ENCODE data around the gene ZNF619.

Gene ZNF619

GRCh38 chr3:40534283-40534682, 57.4 kb downstream of the ZNF619 start:
- no peak for DNase-seq (ENCODE audit: low spot score)

Data from CD4-positive, alpha-beta T cell treated with Interleukin-2 at 100 ng/mL for 4 hours (primary cell).